SH-SY5Y (cell line): ENCODE results near the gene TMEM117.

Experiments used
- GATA2 ChIP-seq: IDR thresholded peaks from 2 replicates; pipeline ENCODE4 v1.6.1; 2011; ENCODE audit warnings: mild to moderate bottlenecking, low read depth, low read length
- GATA3 ChIP-seq: IDR thresholded peaks from 2 replicates; pipeline ENCODE4 v1.6.1; 2011; ENCODE audit warnings: low read depth, mild to moderate bottlenecking, low read length, moderate library complexity

- no peak for TF ChIP-seq GATA3
- no peak for TF ChIP-seq GATA2
Observed at GRCh38 chr12:43921666-43922337, 85.9 kb downstream of the TMEM117 start.
